Right lobe of liver (tissue), 4 donors: ENCODE results near the gene CABP4.

Experiments
- CTCF ChIP-seq, 4 donors: fragments of 200-600 bp in 3 of 4; fragments of 450-650 bp in 1 of 4; IDR thresholded peaks; one replicate each; pipeline versions ENCODE4 v1.5.1 to v1.8.0; 2016 to 2022; ENCODE audit warnings: antibody characterized with exemption in 4 of 4, mild to moderate bottlenecking in 2 of 4
- POLR2A ChIP-seq: fragments of 450-650 bp; IDR thresholded peaks from one replicate; pipeline ENCODE4 v1.6.1; 2017; ENCODE audit warnings: antibody characterized with exemption, mild to moderate bottlenecking
- donor health status: DM: no; HTN: no; CAD: no.
- donor health status: DM: no; HTN: no; CAD: no.
- donor health status: DM: no; HTN: yes; CAD: no.

- TF ChIP-seq POLR2A (peak; percentile 80), CTCF (IDR thresholded peaks at IDR 0.05) (peak; percentile 99 to 100 (median 100))
These were observed 50.6 kb downstream of the CABP4 start for GRCh38 chr11:67505605-67506396.
